ENCODE measurements around the gene GATC.

The GATC gene

DNA sequence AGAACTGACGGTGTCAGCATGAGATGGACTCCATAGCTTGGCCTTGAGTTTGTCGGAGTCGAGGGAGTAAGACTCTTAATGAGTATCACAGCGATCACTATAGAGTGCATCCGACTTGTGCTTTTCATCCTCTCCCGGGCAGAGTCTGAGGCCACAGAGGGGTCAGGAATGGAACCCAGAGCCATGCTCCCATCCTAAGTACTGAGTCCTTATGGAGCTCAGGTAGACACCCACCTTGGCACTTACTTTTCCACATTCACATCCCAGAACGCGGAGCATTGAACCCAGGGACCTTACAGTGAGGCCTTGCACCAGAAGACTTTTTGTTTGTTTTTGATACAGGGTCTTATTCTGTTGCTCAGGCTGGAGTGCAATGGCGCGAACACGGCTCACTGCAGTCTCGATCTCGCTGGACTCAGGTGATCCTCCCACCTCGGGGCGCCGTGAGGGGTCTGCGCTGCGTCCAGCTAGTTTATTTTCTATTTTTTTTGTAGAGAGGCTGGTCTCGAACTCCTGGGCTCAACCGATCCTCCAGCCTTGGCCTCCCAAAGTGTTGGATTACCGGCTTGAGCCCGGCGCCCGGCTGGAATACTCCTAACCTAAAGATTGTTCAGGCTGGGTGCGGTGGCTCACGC is 24.0 kb downstream of the GATC start:
- Histone ChIP-seq H3K9ac (ENCODE audit: low read length) (peak overlapping the region; percentile 92), H2AK5ac (ENCODE audit: low read length, severe bottlenecking) (no peak overlapping the region), H3K36me3 (ENCODE audit: control insufficient read depth in 1 of 2, insufficient read depth in 2 of 2, low read depth in 1 of 2, low read length in 2 of 2) (peaks cover 4 to 17% of the 10 kb centered on the region in 2 experiments), H2AFZ (ENCODE audit: low read depth, low read length) (peak overlapping the region; percentile 99), H3K4me3 (ENCODE audit: insufficient read depth in 1 of 2, low read depth in 1 of 2, low read length in 2 of 2) (peak overlapping the region; percentile 93 to 100), H3K27me3 (ENCODE audit: control insufficient read depth in 1 of 2, insufficient read depth in 1 of 2, low read length in 2 of 2) (no peaks in the 10 kb centered on the region), H3K27ac (ENCODE audit: low read length, poor library complexity, severe bottlenecking) (no peak overlapping the region), H3K23ac (ENCODE audit: low read length in 2 of 2) (no peak overlapping the region), H2BK120ac (ENCODE audit: low read depth, low read length) (no peak overlapping the region), H3K79me1 (replicated peaks; ENCODE audit: low read length, poor library complexity, severe bottlenecking) (peaks cover 12% of the 10 kb centered on the region), H3K4ac (ENCODE audit: low read depth in 1 of 2, low read length in 2 of 2) (peak overlapping the region; percentile 10 to 49), H3K4me1 (ENCODE audit: control insufficient read depth, insufficient read depth, low read depth, low read length) (peaks cover 14% of the 10 kb centered on the region), H4K8ac (ENCODE audit: low read length) (peak overlapping the region; percentile 79), H3K18ac (ENCODE audit: low read depth in 1 of 2, low read length in 2 of 2) (peak overlapping the region; percentile 1 to 85), H2BK15ac (ENCODE audit: low read depth, poor library complexity, severe bottlenecking) (no peak overlapping the region), H2BK5ac (ENCODE audit: low read depth, low read length, poor library complexity, severe bottlenecking) (no peak overlapping the region), H3K4me2 (ENCODE audit: low read length, poor library complexity, severe bottlenecking) (peak overlapping the region; percentile 84), H3K14ac (ENCODE audit: low read length in 2 of 2) (peak overlapping the region in 1 of 2 experiments; percentile 30), H4K91ac (ENCODE audit: low read length) (no peak overlapping the region), H3K9me3 (ENCODE audit: control insufficient read depth, low read length) (no peaks in the 10 kb centered on the region), H2BK12ac (ENCODE audit: low read length in 2 of 2) (peak overlapping the region in 1 of 2 experiments; percentile 79)
- DNase-seq = peak; percentile 49
- WGBS = 68% methylated on average over 26 of the region's 26 CpGs

DNA sequence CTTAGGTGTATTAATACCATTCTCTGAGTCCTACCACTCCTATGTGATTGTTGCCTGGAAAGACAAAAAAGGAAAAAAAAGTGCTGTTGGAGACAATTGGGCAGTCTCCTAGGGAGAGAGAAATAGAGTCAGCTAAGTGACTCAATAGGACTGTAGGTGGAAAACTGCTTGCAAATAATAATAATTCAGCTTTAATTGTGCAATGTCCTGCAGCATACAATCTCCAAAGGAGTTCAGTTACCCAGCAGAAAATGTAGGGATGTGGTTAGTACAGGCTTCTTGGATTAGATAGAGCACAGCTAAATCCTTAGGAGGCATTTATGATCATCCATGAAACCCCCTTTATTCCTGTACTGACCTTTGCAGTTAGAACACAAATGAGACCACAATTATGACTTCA is 26.3 kb downstream of the GATC start:
- Histone ChIP-seq H2BK15ac (ENCODE audit: low read depth, poor library complexity, severe bottlenecking) (no peak overlapping the region), H2BK12ac (ENCODE audit: low read length in 2 of 2) (no peak overlapping the region), H4K91ac (ENCODE audit: low read length) (no peak overlapping the region), H2AK5ac (ENCODE audit: low read length, severe bottlenecking) (no peak overlapping the region), H3K79me1 (replicated peaks; ENCODE audit: low read length, poor library complexity, severe bottlenecking) (peaks cover 19% of the 10 kb centered on the region), H3K4me2 (ENCODE audit: low read length, poor library complexity, severe bottlenecking) (no peak overlapping the region), H3K36me3 (ENCODE audit: control insufficient read depth in 1 of 2, insufficient read depth in 2 of 2, low read depth in 1 of 2, low read length in 2 of 2) (peaks cover 0 to 2% of the 10 kb centered on the region in 2 experiments), H3K18ac (ENCODE audit: low read depth in 1 of 2, low read length in 2 of 2) (no peak overlapping the region), H2BK5ac (ENCODE audit: low read depth, low read length, poor library complexity, severe bottlenecking) (no peak overlapping the region), H2AFZ (ENCODE audit: low read depth, low read length) (no peak overlapping the region), H3K27ac (ENCODE audit: low read length, poor library complexity, severe bottlenecking) (no peak overlapping the region), H3K23ac (ENCODE audit: low read length in 2 of 2) (no peak overlapping the region), H3K4me3 (ENCODE audit: insufficient read depth in 1 of 2, low read depth in 1 of 2, low read length in 2 of 2) (no peak overlapping the region), H3K27me3 (ENCODE audit: control insufficient read depth in 1 of 2, insufficient read depth in 1 of 2, low read length in 2 of 2) (no peaks in the 10 kb centered on the region), H2BK120ac (ENCODE audit: low read depth, low read length) (no peak overlapping the region), H3K4me1 (ENCODE audit: control insufficient read depth, insufficient read depth, low read depth, low read length) (peaks cover 11% of the 10 kb centered on the region), H3K9ac (ENCODE audit: low read length) (peak overlapping the region; percentile 56), H3K4ac (ENCODE audit: low read depth in 1 of 2, low read length in 2 of 2) (no peak overlapping the region), H4K8ac (ENCODE audit: low read length) (no peak overlapping the region), H3K14ac (ENCODE audit: low read length in 2 of 2) (no peak overlapping the region), H3K9me3 (ENCODE audit: control insufficient read depth, low read length) (no peaks in the 10 kb centered on the region)
- DNase-seq = no peak

- WGBS = 85% methylated on average over 6 of the region's 6 CpGs
- Histone ChIP-seq H3K14ac (ENCODE audit: low read length in 2 of 2) (no peak overlapping the region), H2BK120ac (ENCODE audit: low read depth, low read length) (no peak overlapping the region), H3K23ac (ENCODE audit: low read length in 2 of 2) (no peak overlapping the region), H3K18ac (ENCODE audit: low read depth in 1 of 2, low read length in 2 of 2) (no peak overlapping the region), H2BK5ac (ENCODE audit: low read depth, low read length, poor library complexity, severe bottlenecking) (no peak overlapping the region), H4K91ac (ENCODE audit: low read length) (no peak overlapping the region), H3K9ac (ENCODE audit: low read length) (no peak overlapping the region), H3K9me3 (ENCODE audit: control insufficient read depth, low read length) (no peaks in the 10 kb centered on the region), H2AK5ac (ENCODE audit: low read length, severe bottlenecking) (no peak overlapping the region), H3K79me1 (replicated peaks; ENCODE audit: low read length, poor library complexity, severe bottlenecking) (peaks cover 20% of the 10 kb centered on the region), H2BK15ac (ENCODE audit: low read depth, poor library complexity, severe bottlenecking) (no peak overlapping the region), H3K4ac (ENCODE audit: low read depth in 1 of 2, low read length in 2 of 2) (no peak overlapping the region), H3K36me3 (ENCODE audit: control insufficient read depth in 1 of 2, insufficient read depth in 2 of 2, low read depth in 1 of 2, low read length in 2 of 2) (no peaks in the 10 kb centered on the region), H4K8ac (ENCODE audit: low read length) (no peak overlapping the region), H2BK12ac (ENCODE audit: low read length in 2 of 2) (no peak overlapping the region), H3K27ac (ENCODE audit: low read length, poor library complexity, severe bottlenecking) (no peak overlapping the region), H3K4me3 (ENCODE audit: insufficient read depth in 1 of 2, low read depth in 1 of 2, low read length in 2 of 2) (no peak overlapping the region), H2AFZ (ENCODE audit: low read depth, low read length) (no peak overlapping the region), H3K4me1 (ENCODE audit: control insufficient read depth, insufficient read depth, low read depth, low read length) (peaks cover 8% of the 10 kb centered on the region), H3K4me2 (ENCODE audit: low read length, poor library complexity, severe bottlenecking) (no peak overlapping the region), H3K27me3 (ENCODE audit: control insufficient read depth in 1 of 2, insufficient read depth in 1 of 2, low read length in 2 of 2) (no peaks in the 10 kb centered on the region)
- no peak for DNase-seq
Observed at GRCh38 chr12:120473807-120474615, 27.8 kb downstream of the GATC start.

GRCh38 chr12:120474616-120474960 is 28.3 kb downstream of the GATC start:
- H3K4me2 ChIP-seq (ENCODE audit: low read length, poor library complexity, severe bottlenecking) = no peak overlapping the region
- 0% methylated on average over 2 of the region's 2 CpGs for WGBS
- no peak overlapping the region for H2AK5ac ChIP-seq (ENCODE audit: low read length, severe bottlenecking)
- no peak overlapping the region for H2BK15ac ChIP-seq (ENCODE audit: low read depth, poor library complexity, severe bottlenecking)
- H3K9me3 ChIP-seq (ENCODE audit: control insufficient read depth, low read length) = no peaks in the 10 kb centered on the region
- no peak overlapping the region for H3K27ac ChIP-seq (ENCODE audit: low read length, poor library complexity, severe bottlenecking)
- peak; percentile 54 for DNase-seq
- H2BK12ac ChIP-seq (ENCODE audit: low read length in 2 of 2) = no peak overlapping the region
- no peak overlapping the region for H3K4ac ChIP-seq (ENCODE audit: low read depth in 1 of 2, low read length in 2 of 2)
- H2AFZ ChIP-seq (ENCODE audit: low read depth, low read length) = no peak overlapping the region
- H3K4me1 ChIP-seq (ENCODE audit: control insufficient read depth, insufficient read depth, low read depth, low read length) = peaks cover 8% of the 10 kb centered on the region
- no peaks in the 10 kb centered on the region for H3K36me3 ChIP-seq (ENCODE audit: control insufficient read depth in 1 of 2, insufficient read depth in 2 of 2, low read depth in 1 of 2, low read length in 2 of 2)
- no peak overlapping the region for H4K91ac ChIP-seq (ENCODE audit: low read length)
- no peak overlapping the region for H3K23ac ChIP-seq (ENCODE audit: low read length in 2 of 2)
- H3K18ac ChIP-seq (ENCODE audit: low read depth in 1 of 2, low read length in 2 of 2) = no peak overlapping the region
- H3K4me3 ChIP-seq (ENCODE audit: insufficient read depth in 1 of 2, low read depth in 1 of 2, low read length in 2 of 2) = no peak overlapping the region
- H2BK120ac ChIP-seq (ENCODE audit: low read depth, low read length) = no peak overlapping the region
- no peak overlapping the region for H3K14ac ChIP-seq (ENCODE audit: low read length in 2 of 2)
- no peaks in the 10 kb centered on the region for H3K27me3 ChIP-seq (ENCODE audit: control insufficient read depth in 1 of 2, insufficient read depth in 1 of 2, low read length in 2 of 2)
- H3K9ac ChIP-seq (ENCODE audit: low read length) = no peak overlapping the region
- no peak overlapping the region for H2BK5ac ChIP-seq (ENCODE audit: low read depth, low read length, poor library complexity, severe bottlenecking)
- no peak overlapping the region for H4K8ac ChIP-seq (ENCODE audit: low read length)
- peaks cover 22% of the 10 kb centered on the region for H3K79me1 ChIP-seq (replicated peaks; ENCODE audit: low read length, poor library complexity, severe bottlenecking)
